MM.1S (cell line): ENCODE results near the gene ELOF1.

Experiments used
- DNase-seq: peaks from one replicate; pipeline ENCODE4 v3.0.0-alpha.2; 2015
- H2AFZ ChIP-seq: fragments of 300-600 bp; sonication (generic); 2 replicates; pipeline ENCODE4 v1.6.0; 2016; ENCODE audit warnings: antibody characterized with exemption, low read length
- H3F3A ChIP-seq: fragments of 300-600 bp; sonication (generic); 2 replicates; pipeline ENCODE4 v1.6.1; 2016; ENCODE audit warnings: mild to moderate bottlenecking, antibody characterized with exemption, low read length, moderate library complexity, mixed read lengths; ENCODE audit not compliant: insufficient read depth
- H3K27ac ChIP-seq: fragments of 300-600 bp; sonication (generic); 2 replicates; pipeline ENCODE4 v1.5.1; 2016; ENCODE audit warnings: mild to moderate bottlenecking, low read length
- H3K27me3 ChIP-seq: fragments of 300-600 bp; sonication (generic); replicated peaks from 2 replicates; pipeline ENCODE4 v1.6.0; 2016; ENCODE audit warnings: low read length; ENCODE audit not compliant: insufficient read depth
- H3K36me3 ChIP-seq: fragments of 300-600 bp; sonication (generic); replicated peaks from 2 replicates; pipeline ENCODE4 v1.6.1; 2016; ENCODE audit warnings: mild to moderate bottlenecking, low read length, mixed read lengths; ENCODE audit not compliant: insufficient read depth
- H3K4me1 ChIP-seq: fragments of 300-600 bp; sonication (generic); 2 replicates; pipeline ENCODE4 v1.6.1; 2016; ENCODE audit warnings: low read length, mixed read lengths
- H3K4me2 ChIP-seq: fragments of 300-600 bp; sonication (generic); 2 replicates; pipeline ENCODE4 v1.6.0; 2016; ENCODE audit warnings: low read depth, low read length
- H3K4me3 ChIP-seq: fragments of 300-600 bp; sonication (generic); 2 replicates; pipeline ENCODE4 v1.5.1; 2016; ENCODE audit warnings: low read length, mixed read lengths
- H3K79me2 ChIP-seq: fragments of 300-600 bp; sonication (generic); 2 replicates; pipeline ENCODE4 v1.6.1; 2016; ENCODE audit warnings: mixed run types, low read length, mixed read lengths
- H3K9ac ChIP-seq: fragments of 300-600 bp; sonication (generic); 2 replicates; pipeline ENCODE4 v1.6.1; 2016; ENCODE audit warnings: low read length, mixed read lengths
- H3K9me2 ChIP-seq: fragments of 300-600 bp; sonication (generic); replicated peaks from 2 replicates; pipeline ENCODE4 v1.6.1; 2016; ENCODE audit warnings: mild to moderate bottlenecking, low read length, mixed read lengths; ENCODE audit not compliant: insufficient read depth
- H3K9me3 ChIP-seq: fragments of 300-600 bp; sonication (generic); replicated peaks from 2 replicates; pipeline ENCODE4 v1.6.1; 2016; ENCODE audit warnings: mild to moderate bottlenecking, low read length, mixed read lengths; ENCODE audit not compliant: insufficient read depth
- H4K20me1 ChIP-seq: fragments of 300-600 bp; sonication (generic); 2 replicates; pipeline ENCODE4 v1.6.1; 2016; ENCODE audit warnings: mild to moderate bottlenecking, low read length, moderate library complexity, mixed read lengths; ENCODE audit not compliant: insufficient read depth
- CTCF ChIP-seq: fragments of 300-600 bp; sonication (generic); IDR thresholded peaks from 2 replicates; pipeline ENCODE4 v1.5.1; 2016; ENCODE audit warnings: antibody characterized with exemption, low read length, mixed read lengths
- EZH2 ChIP-seq: fragments of 300-600 bp; sonication (generic); optimal IDR thresholded peaks from 2 replicates; pipeline ENCODE3; 2017; ENCODE audit warnings: low read depth, mild to moderate bottlenecking, antibody characterized with exemption, low read length, mixed read lengths
- EZH2phosphoT487 ChIP-seq: fragments of 300-600 bp; sonication (generic); IDR thresholded peaks from 2 replicates; pipeline ENCODE4 v1.6.1; 2018; ENCODE audit warnings: antibody characterized with exemption, low read length

Gene ELOF1

GRCh38 chr19:11578258-11579142 lies 19.5 kb upstream of the ELOF1 start:
- Histone ChIP-seq H2AFZ (0 out of 2 replicates have a peak overlapping the region, but pooled peaks have one; percentile 8), H3F3A (peaks cover 5% of the 10 kb centered on the region), H4K20me1 (no peaks in the 10 kb centered on the region), H3K27me3 (no peaks in the 10 kb centered on the region; the same call in 1 of the 2 replicates), H3K27ac (no peak overlapping the region), H3K4me3 (no peak overlapping the region), H3K36me3 (no peaks in the 10 kb centered on the region), H3K9me3 (no peaks in the 10 kb centered on the region), H3K4me1 (peaks cover 10% of the 10 kb centered on the region), H3K4me2 (peak overlapping the region; percentile 37; the same call in 1 of the 2 replicates), H3K9ac (no peak overlapping the region), H3K9me2 (no peaks in the 10 kb centered on the region), H3K79me2 (no peaks in the 10 kb centered on the region)
- DNase-seq: no peak
- TF ChIP-seq EZH2: no peak
- TF ChIP-seq EZH2phosphoT487: no peak
- TF ChIP-seq CTCF: no peak

- no peaks in the 10 kb centered on the region for H3K9me2 ChIP-seq
- no peak for TF ChIP-seq EZH2
- no peak for TF ChIP-seq EZH2phosphoT487
- TF ChIP-seq CTCF: no peak
- no peak within 1 kb of the TSS for H2AFZ ChIP-seq
- H3K36me3 ChIP-seq: no peaks in the 10 kb centered on the region
- no peak within 1 kb of the TSS for H3K27ac ChIP-seq
- no peak within 1 kb of the TSS for H3K4me3 ChIP-seq
- peak within 1 kb of the TSS; percentile 37; the same call in 1 of the 2 replicates for H3K4me2 ChIP-seq
- H3K27me3 ChIP-seq: no peaks in the 10 kb centered on the region; the same call in 1 of the 2 replicates
- H3K9me3 ChIP-seq: no peaks in the 10 kb centered on the region
- H3K79me2 ChIP-seq: no peaks in the 10 kb centered on the region
- no peak within 1 kb of the TSS for H3K9ac ChIP-seq
- DNase-seq: no peak
- peaks cover 10% of the 10 kb centered on the region for H3K4me1 ChIP-seq
- H3F3A ChIP-seq: peaks cover 5% of the 10 kb centered on the region
- H4K20me1 ChIP-seq: no peaks in the 10 kb centered on the region
These were observed 18.6 kb upstream of the ELOF1 start, which contains the start of gene ACP5 for GRCh38 chr19:11577451-11578257. Gene ACP5, minus strand, starts transcription at chr19:11577645. Its CDS starts 328 bp downstream, at chr19:11577317.

GRCh38 chr19:11576227-11576626 lies 17.2 kb upstream of the ELOF1 start:
- H3K9me2 ChIP-seq: no peaks in the 10 kb centered on the region
- TF ChIP-seq CTCF (no peak), EZH2 (no peak), EZH2phosphoT487 (no peak)
- no peak overlapping the region for H3K4me2 ChIP-seq
- H2AFZ ChIP-seq: no peak overlapping the region
- no peak overlapping the region for H3K4me3 ChIP-seq
- H3K27ac ChIP-seq: no peak overlapping the region
- H3K4me1 ChIP-seq: peaks cover 5% of the 10 kb centered on the region; the same call in 1 of the 2 replicates
- DNase-seq: no peak
- H3K79me2 ChIP-seq: no peaks in the 10 kb centered on the region
- H4K20me1 ChIP-seq: no peaks in the 10 kb centered on the region
- no peak overlapping the region for H3K9ac ChIP-seq
- H3K27me3 ChIP-seq: no peaks in the 10 kb centered on the region; the same call in 1 of the 2 replicates
- H3F3A ChIP-seq: no peaks in the 10 kb centered on the region
- H3K9me3 ChIP-seq: no peaks in the 10 kb centered on the region
- H3K36me3 ChIP-seq: no peaks in the 10 kb centered on the region
